Measurements from ENCODE around the gene KIF3B. TPM values are rescaled to one million over a fixed set of nuclear protein-coding genes. Genes with fewer than 3 reads are reported as not detected.

KIF3B gene
- total RNA-seq, 1 experiment from 2014 or later: 31.5 TPM

DNA sequence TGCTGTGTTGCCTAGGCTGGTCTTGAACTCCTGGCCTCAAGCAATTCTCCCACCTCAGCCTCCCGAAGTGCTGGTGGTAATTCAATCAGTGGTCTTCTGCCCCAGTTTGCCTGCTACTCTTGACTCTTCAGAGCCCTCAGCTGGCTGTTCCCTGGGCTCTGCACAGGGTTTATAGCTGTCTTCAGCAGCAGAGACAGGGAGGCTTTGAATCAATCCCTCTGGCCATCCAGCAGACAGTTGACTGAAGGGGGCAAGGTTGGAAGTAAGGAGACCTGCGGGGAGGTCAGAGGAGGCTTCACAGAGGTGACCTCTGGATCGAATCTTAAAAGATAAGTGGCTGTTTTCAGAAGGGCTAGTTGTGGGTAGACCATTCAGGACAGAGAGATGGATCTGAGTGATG, 26.0 kb upstream of the KIF3B start:
- no TSS peak for BruUV-seq (replicated peaks)
- intact Hi-C loops (cut with micrococcal nuclease): no loop called here
- ChIA-PET POLR2A (no interaction called here), RAD21 (ENCODE audit: low non-redundant PET in 1 of 2, low total read pairs in 2 of 2, uncharacterized antibody in 2 of 2, unreplicated experiment in 2 of 2) (no interaction called here), CTCF (no interaction called here)
- Histone ChIP-seq H4K20me1 (ENCODE audit: insufficient read depth) (no peaks in the 10 kb centered on the region), H3K79me2 (ENCODE audit: insufficient read depth, low read length) (no peaks in the 10 kb centered on the region), H3K27ac (ENCODE audit: low read depth, low read length) (no peak overlapping the region), H3K4me1 (ENCODE audit: control insufficient read depth in 1 of 2, insufficient read depth in 2 of 2, low read length in 2 of 2) (peaks cover 4 to 6% of the 10 kb centered on the region in 2 experiments; a peak in 3 of 4 replicates), H3K9me3 (ENCODE audit: control insufficient read depth in 1 of 2, insufficient read depth in 1 of 2, low read depth in 1 of 2, low read length in 2 of 2) (no peaks in the 10 kb centered on the region), H3K4me3 (replicated peaks in 1 of 2; ENCODE audit: low read depth in 1 of 2, low read length in 2 of 2) (no peak overlapping the region), H3K9ac (ENCODE audit: low read length) (no peak overlapping the region), H3K9me2 (ENCODE audit: insufficient read depth) (no peaks in the 10 kb centered on the region), H3K27me3 (ENCODE audit: insufficient read depth, low read length) (no peaks in the 10 kb centered on the region), H3K36me3 (ENCODE audit: control insufficient read depth in 1 of 2, insufficient read depth in 2 of 2, low read length in 2 of 2) (no peaks in the 10 kb centered on the region), H3K4me2 (ENCODE audit: low read length) (no peak overlapping the region), H2AFZ (ENCODE audit: low read depth, low read length, poor library complexity, severe bottlenecking) (no peak overlapping the region)
- ATAC-seq (no peak), DNase-seq (ENCODE audit: low read depth, low spot score) (no peak)
- TF ChIP-seq, protein P1, sequence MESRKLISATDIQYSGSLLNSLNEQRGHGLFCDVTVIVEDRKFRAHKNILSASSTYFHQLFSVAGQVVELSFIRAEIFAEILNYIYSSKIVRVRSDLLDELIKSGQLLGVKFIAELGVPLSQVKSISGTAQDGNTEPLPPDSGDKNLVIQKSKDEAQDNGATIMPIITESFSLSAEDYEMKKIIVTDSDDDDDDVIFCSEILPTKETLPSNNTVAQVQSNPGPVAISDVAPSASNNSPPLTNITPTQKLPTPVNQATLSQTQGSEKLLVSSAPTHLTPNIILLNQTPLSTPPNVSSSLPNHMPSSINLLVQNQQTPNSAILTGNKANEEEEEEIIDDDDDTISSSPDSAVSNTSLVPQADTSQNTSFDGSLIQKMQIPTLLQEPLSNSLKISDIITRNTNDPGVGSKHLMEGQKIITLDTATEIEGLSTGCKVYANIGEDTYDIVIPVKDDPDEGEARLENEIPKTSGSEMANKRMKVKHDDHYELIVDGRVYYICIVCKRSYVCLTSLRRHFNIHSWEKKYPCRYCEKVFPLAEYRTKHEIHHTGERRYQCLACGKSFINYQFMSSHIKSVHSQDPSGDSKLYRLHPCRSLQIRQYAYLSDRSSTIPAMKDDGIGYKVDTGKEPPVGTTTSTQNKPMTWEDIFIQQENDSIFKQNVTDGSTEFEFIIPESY (IDR thresholded peaks at IDR 0.05; ENCODE audit: extremely low read depth, insufficient replicate concordance, low read length): no peak
- TF ChIP-seq SP1 (IDR thresholded peaks at IDR 0.05; ENCODE audit: low read depth): no peak
- TF ChIP-seq TCF7L2 (IDR thresholded peaks at IDR 0.05; ENCODE audit: borderline replicate concordance, extremely low read depth, insufficient read depth, insufficient read length): no peak
- TF ChIP-seq FOSL1 (IDR thresholded peaks at IDR 0.05; ENCODE audit: low read depth): no peak
- no peak for TF ChIP-seq CEBPB (IDR thresholded peaks at IDR 0.05; ENCODE audit: low read depth)
- TF ChIP-seq JUND (IDR thresholded peaks at IDR 0.05): no peak
- TF ChIP-seq, protein P2, sequence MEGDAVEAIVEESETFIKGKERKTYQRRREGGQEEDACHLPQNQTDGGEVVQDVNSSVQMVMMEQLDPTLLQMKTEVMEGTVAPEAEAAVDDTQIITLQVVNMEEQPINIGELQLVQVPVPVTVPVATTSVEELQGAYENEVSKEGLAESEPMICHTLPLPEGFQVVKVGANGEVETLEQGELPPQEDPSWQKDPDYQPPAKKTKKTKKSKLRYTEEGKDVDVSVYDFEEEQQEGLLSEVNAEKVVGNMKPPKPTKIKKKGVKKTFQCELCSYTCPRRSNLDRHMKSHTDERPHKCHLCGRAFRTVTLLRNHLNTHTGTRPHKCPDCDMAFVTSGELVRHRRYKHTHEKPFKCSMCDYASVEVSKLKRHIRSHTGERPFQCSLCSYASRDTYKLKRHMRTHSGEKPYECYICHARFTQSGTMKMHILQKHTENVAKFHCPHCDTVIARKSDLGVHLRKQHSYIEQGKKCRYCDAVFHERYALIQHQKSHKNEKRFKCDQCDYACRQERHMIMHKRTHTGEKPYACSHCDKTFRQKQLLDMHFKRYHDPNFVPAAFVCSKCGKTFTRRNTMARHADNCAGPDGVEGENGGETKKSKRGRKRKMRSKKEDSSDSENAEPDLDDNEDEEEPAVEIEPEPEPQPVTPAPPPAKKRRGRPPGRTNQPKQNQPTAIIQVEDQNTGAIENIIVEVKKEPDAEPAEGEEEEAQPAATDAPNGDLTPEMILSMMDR (IDR thresholded peaks at IDR 0.05 in 2 of 3, conservative IDR thresholded peaks at IDR 0.05 in 1 of 3; ENCODE audit: borderline replicate concordance in 1 of 3, insufficient read depth in 1 of 3, low read depth in 2 of 3, low read length in 2 of 3): no peak
- TF ChIP-seq ZFX (IDR thresholded peaks at IDR 0.05): no peak
- no peak for TF ChIP-seq SRF (IDR thresholded peaks at IDR 0.05; ENCODE audit: low read depth)
- no peak for TF ChIP-seq ELF1 (IDR thresholded peaks at IDR 0.05; ENCODE audit: borderline replicate concordance, low read depth)

Data from HCT116 (cell line).